Measurements from ENCODE around the gene ZNF277.

DNA sequence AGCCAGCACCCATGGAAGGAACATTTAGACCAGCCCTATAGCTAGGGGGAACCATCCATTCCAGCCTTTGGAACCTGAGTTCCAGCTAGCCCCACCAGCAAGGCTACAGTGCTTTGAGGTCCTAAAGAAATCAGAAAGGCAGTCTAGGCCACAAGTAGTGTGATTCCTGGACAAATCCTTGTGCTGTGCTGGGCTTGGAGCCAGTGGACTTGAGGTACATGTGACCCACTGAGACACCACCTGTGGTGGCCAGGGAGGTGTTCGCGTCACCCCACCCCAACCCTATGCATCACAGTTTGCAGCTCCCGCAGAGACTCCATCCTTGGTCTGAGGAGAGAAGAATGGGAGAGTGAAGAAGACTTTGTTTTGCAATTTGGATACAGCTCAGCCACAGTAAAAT lies 31.8 kb downstream of the ZNF277 start:
- TF ChIP-seq, protein P1, sequence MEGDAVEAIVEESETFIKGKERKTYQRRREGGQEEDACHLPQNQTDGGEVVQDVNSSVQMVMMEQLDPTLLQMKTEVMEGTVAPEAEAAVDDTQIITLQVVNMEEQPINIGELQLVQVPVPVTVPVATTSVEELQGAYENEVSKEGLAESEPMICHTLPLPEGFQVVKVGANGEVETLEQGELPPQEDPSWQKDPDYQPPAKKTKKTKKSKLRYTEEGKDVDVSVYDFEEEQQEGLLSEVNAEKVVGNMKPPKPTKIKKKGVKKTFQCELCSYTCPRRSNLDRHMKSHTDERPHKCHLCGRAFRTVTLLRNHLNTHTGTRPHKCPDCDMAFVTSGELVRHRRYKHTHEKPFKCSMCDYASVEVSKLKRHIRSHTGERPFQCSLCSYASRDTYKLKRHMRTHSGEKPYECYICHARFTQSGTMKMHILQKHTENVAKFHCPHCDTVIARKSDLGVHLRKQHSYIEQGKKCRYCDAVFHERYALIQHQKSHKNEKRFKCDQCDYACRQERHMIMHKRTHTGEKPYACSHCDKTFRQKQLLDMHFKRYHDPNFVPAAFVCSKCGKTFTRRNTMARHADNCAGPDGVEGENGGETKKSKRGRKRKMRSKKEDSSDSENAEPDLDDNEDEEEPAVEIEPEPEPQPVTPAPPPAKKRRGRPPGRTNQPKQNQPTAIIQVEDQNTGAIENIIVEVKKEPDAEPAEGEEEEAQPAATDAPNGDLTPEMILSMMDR (optimal IDR thresholded peaks at IDR 0.05 in 1 of 3, IDR thresholded peaks at IDR 0.05 in 1 of 3, conservative IDR thresholded peaks at IDR 0.05 in 1 of 3; ENCODE audit: extremely low read depth in 1 of 3, insufficient read depth in 2 of 3, low read length in 3 of 3): no peak
- TF ChIP-seq EZH2 (IDR thresholded peaks at IDR 0.05; ENCODE audit: low read length): no peak
